Skeletal muscle satellite cell (primary cell): ENCODE results near the gene SPATA20.

Source experiments
- H3K27me3 ChIP-seq: 2 replicates; pipeline ENCODE4 v1.7.0; 2013; ENCODE audit warnings: low read length; ENCODE audit not compliant: control insufficient read depth, insufficient read depth
- H3K36me3 ChIP-seq: 2 replicates; pipeline ENCODE4 v1.7.0; 2013; ENCODE audit warnings: mild to moderate bottlenecking, control low read depth, low read length; ENCODE audit not compliant: insufficient read depth
- H3K4me1 ChIP-seq: 2 replicates; pipeline ENCODE4 v1.7.0; 2013; ENCODE audit warnings: low read length; ENCODE audit not compliant: control insufficient read depth, insufficient read depth
- H3K4me2 ChIP-seq: 2 replicates; pipeline ENCODE4 v1.7.0; 2013; ENCODE audit warnings: mild to moderate bottlenecking, low read length
- H3K4me3 ChIP-seq: 2 replicates; pipeline ENCODE4 v1.7.0; 2013; ENCODE audit warnings: low read length
- H3K9ac ChIP-seq: 2 replicates; pipeline ENCODE4 v1.7.0; 2013; ENCODE audit warnings: mild to moderate bottlenecking, low read depth, low read length, moderate library complexity
- H3K9me3 ChIP-seq: replicated peaks from 2 replicates; pipeline ENCODE4 v1.7.0; 2013; ENCODE audit warnings: mild to moderate bottlenecking, control low read depth, low read length

The SPATA20 gene

DNA sequence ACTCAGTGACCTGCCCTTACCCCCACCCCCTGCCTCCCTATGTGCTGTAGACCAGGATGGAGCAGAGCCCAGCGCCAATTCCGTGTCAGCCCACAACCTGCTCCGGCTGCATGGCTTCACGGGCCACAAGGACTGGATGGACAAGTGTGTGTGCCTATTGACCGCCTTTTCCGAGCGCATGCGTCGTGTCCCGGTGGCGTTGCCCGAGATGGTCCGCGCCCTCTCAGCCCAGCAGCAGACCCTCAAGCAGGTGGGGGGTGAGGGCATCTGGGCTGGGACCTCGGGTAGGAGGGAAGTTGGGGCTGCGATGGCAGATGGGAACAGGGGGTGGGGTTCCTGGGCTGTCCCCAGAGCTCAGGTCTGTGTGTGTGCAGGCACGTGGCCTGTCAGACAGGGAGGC, 7.2 kb downstream of the SPATA20 start:
- Histone ChIP-seq H3K4me2 (no peak overlapping the region), H3K27me3 (peaks cover 11% of the 10 kb centered on the region), H3K4me1 (no peaks in the 10 kb centered on the region), H3K9me3 (no peaks in the 10 kb centered on the region), H3K9ac (no peak overlapping the region), H3K4me3 (no peak overlapping the region), H3K36me3 (peaks cover 37% of the 10 kb centered on the region)

DNA sequence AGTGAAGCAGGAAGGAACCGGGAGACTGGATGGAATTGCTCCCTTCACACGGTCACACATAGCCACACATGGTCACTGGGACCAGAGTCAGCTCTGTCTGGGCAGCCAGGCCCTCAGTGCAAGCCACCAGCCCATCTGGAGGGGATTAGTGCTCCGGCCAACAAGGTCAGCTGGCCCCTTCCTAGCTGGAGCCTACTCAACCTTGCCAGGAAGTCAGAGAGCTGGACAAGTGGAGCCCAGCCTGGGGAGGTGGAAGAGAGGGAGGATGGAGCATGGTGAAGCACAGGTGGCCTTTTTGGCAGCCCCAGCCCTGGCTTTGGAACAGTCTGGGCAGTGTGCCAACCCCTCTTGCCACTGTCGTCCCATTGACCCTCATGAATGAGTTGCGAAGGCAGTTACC, 9.8 kb downstream of the SPATA20 start:
- Histone ChIP-seq H3K4me3 (no peak overlapping the region), H3K4me2 (no peak overlapping the region), H3K9ac (no peak overlapping the region), H3K36me3 (peaks cover 17% of the 10 kb centered on the region), H3K9me3 (no peaks in the 10 kb centered on the region), H3K27me3 (peaks cover 22% of the 10 kb centered on the region), H3K4me1 (peaks cover 9% of the 10 kb centered on the region)

DNA sequence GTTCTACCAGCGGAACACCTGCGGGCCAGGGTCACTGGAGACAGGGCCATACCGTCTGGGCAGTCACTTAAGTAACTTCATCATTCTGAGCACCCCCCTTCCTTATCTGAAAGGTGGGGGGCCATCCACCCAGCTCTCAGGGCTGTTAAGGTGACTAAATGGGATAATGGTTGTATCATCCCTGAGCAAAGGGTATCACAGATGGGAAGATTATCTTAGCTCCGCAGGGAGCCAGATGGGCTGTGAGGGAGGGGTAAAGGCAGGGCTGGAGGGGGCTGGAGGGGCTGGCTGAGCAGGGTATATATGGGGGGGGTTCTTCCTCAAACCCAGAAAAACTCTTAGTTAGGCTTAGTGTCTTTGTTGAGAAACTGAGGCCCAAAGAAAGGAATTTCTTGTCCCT, 10.7 kb downstream of the SPATA20 start:
- Histone ChIP-seq H3K4me2 (no peak overlapping the region), H3K9ac (no peak overlapping the region), H3K27me3 (peaks cover 29% of the 10 kb centered on the region), H3K36me3 (peaks cover 15% of the 10 kb centered on the region), H3K9me3 (no peaks in the 10 kb centered on the region), H3K4me3 (no peak overlapping the region), H3K4me1 (peaks cover 9% of the 10 kb centered on the region)

DNA sequence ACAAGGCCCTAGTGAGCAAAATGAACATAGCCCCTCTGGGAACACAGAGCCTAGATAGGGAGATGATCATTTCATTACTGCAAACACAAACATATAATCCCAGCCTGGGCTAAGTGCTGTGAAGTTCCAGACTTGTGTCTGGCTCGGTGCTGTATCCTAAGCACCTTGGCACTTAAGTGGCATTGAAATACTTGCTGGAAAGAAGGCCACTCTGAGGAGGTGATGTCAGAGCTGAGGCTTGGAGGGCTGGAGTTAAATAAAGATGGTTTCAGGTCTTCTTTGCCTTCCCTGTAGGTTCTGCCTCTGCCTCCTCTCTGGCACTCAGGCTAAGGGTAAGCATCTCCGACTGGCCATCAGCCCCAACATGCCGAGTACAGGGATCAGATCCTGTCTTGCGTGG, 11.1 kb downstream of the SPATA20 start:
- peaks cover 34% of the 10 kb centered on the region for H3K27me3 ChIP-seq

DNA sequence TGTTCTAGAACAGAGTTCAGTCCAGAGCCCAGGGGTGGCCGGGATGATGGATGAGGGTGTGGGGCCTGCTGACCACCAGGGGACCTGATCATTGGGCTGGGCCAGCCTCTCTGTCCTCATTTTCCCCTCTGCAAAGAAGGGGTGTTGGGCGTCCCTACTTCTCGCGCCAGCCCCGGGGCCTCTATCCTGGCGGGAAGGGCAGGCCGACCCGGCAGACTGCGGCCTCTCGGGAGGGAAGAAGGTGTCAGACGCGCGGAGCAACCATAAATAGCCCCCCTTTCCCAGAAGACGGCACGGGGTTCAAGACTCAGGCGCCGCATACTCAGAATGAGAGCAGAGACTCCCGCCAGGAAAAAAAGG, 11.6 kb downstream of the SPATA20 start:
- H3K36me3 ChIP-seq = peaks cover 10% of the 10 kb centered on the region
- H3K4me1 ChIP-seq = peaks cover 9% of the 10 kb centered on the region
- H3K4me3 ChIP-seq = no peak overlapping the region
- H3K27me3 ChIP-seq = peaks cover 38% of the 10 kb centered on the region
- H3K4me2 ChIP-seq = no peak overlapping the region
- H3K9me3 ChIP-seq = no peaks in the 10 kb centered on the region
- H3K9ac ChIP-seq = no peak overlapping the region

More for the DNA sequence above, 11.1 kb downstream of the SPATA20 start:
- Histone ChIP-seq H3K4me3 (no peak overlapping the region), H3K36me3 (peaks cover 11% of the 10 kb centered on the region), H3K9me3 (no peaks in the 10 kb centered on the region), H3K9ac (no peak overlapping the region), H3K4me1 (peaks cover 9% of the 10 kb centered on the region), H3K4me2 (no peak overlapping the region)

DNA sequence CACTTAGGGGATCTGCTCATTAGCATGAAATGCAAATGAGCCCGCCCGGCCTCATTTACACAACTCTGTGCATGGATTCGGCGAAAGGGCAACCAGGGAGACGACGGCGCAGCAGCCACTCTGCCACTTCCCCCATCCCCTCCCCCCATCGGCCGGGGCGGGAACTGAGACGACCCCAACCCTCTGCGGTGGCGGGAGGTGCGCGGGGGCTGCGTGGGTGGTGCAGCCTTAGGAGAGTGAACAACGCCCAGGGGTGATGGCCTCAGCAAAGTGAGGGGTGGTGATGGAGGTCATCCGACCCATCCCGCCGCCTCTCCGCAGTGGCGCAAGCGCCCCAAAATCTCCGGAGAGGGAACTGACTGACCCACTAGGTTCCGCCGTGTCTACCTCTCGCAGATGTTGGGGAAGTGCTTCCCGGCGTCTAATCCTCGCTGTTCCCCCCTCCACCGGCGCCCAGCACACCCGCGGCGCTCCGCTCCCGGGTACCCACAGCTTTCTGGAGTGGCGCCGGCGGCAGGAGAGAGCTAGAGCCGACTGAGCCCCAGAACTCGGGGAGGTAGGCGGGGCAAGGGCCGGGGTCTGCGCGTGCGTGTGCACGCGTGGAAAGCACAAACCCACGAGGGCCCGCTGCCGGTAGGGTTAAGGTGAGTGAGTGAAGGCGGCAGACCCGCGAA, 12.1 kb downstream of the SPATA20 start:
- H3K9me3 ChIP-seq = no peaks in the 10 kb centered on the region
- H3K9ac ChIP-seq = no peak overlapping the region
- peaks cover 10% of the 10 kb centered on the region for H3K36me3 ChIP-seq
- H3K27me3 ChIP-seq = peaks cover 43% of the 10 kb centered on the region
- peaks cover 14% of the 10 kb centered on the region for H3K4me1 ChIP-seq
- peak overlapping the region; percentile 92 for H3K4me2 ChIP-seq
- no peak overlapping the region for H3K4me3 ChIP-seq

DNA sequence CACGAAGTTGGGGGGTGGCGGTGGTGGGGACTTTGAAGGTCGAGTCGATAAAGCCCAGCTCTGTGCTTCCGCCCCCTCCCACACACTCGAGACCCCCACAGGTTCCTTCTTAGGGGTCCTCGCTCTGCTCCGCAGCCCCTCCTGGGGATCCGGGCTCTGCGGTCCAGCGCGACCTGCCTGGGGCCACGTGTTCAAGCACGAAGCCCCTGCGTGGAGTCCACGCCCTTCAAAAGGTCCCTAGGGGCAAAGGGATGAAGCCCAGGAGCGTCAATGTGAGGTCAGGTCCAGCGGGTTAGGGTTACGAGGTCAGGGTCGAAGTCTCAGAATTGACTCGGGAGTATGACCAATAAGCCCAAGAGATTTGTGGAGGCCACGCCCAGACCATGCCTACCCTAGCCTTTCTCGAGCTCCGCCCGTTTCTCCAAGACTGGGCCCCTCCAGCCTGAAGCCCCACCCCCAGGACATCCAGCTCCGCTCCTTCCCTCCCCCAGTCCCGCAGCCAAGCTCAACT, 12.8 kb downstream of the SPATA20 start:
- peaks cover 10% of the 10 kb centered on the region for H3K36me3 ChIP-seq
- H3K4me1 ChIP-seq = peaks cover 19% of the 10 kb centered on the region
- H3K4me3 ChIP-seq = peak overlapping the region; percentile 63
- H3K9me3 ChIP-seq = no peaks in the 10 kb centered on the region
- peaks cover 45% of the 10 kb centered on the region for H3K27me3 ChIP-seq
- no peak overlapping the region for H3K9ac ChIP-seq
- peak overlapping the region; percentile 92 for H3K4me2 ChIP-seq

DNA sequence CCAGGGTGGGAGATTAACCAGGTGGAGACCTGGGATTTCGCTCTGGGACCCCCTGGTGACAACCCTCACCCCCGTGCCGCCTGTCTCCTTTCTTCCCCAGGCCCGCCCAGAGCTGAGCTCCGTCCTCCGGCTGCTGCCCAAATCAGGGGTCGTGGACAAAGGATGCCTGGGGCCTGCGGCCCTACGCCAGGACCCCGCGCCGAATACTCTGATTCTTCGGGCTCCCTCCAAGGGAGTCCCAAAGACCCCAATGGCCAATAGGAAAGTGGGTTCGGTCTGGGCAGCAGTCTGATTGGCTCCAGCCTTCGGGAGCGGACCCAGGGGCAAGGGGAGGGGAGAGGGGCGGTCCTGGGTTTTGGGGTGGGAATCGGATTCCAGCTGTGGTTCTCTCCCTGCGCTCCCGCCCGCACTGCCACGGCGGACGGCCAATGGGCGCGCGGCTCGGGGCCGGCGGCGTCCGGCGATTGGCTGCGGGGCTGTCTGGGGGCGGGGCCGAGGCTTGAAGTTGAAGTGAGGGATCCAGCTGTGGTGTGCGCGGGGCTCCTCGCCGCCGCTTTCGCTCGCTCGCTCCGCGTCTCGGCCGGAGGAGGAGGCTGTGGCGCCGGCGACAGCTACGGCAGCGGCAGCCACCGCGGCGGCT, 13.3 kb downstream of the SPATA20 start, which contains the start of gene CACNA1G:
Gene CACNA1G, plus strand, starts transcription at position 531 of the 640 bp plus-strand sequence. CDS start 745 bp downstream, outside the sequence.
- Histone ChIP-seq H3K9me3 (no peaks in the 10 kb centered on the region), H3K9ac (no peak within 1 kb of the TSS), H3K27me3 (peaks cover 45% of the 10 kb centered on the region)

DNA sequence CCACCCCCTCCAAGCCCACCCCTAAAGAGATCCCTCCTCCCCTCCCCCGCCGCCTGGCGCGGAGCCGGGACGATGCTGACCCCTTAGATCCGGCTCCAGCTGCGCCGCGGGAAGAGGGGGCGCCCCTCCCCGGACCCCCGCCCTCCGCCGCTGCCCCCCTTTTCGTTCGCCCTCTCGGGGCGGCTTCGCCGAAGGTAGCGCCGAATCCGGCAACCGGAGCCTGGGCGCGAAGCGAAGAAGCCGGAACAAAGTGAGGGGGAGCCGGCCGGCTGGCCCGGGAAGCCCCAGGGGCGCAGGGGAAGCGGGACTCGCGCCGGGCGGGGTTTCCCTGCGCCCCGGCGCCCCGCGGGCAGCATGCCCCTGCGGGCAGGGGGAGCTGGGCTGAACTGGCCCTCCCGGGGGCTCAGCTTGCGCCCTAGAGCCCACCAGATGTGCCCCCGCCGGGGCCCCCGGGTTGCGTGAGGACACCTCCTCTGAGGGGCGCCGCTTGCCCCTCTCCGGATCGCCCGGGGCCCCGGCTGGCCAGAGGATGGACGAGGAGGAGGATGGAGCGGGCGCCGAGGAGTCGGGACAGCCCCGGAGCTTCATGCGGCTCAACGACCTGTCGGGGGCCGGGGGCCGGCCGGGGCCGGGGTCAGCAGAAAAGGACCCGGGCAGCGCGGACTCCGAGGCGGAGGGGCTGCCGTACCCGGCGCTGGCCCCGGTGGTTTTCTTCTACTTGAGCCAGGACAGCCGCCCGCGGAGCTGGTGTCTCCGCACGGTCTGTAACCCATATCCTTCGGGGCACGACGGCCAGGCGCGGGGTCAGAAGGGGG, 14.2 kb downstream of the SPATA20 start:
- Histone ChIP-seq H3K4me2 (peak overlapping the region; percentile 80), H3K9me3 (no peaks in the 10 kb centered on the region), H3K4me3 (peak overlapping the region; percentile 46), H3K27me3 (peaks cover 54% of the 10 kb centered on the region), H3K4me1 (peaks cover 20% of the 10 kb centered on the region), H3K9ac (no peak overlapping the region), H3K36me3 (peaks cover 4% of the 10 kb centered on the region)

More for the DNA sequence above, 13.3 kb downstream of the SPATA20 start, which contains the start of gene CACNA1G:
- peak within 1 kb of the TSS; percentile 92 for H3K4me2 ChIP-seq
- peaks cover 10% of the 10 kb centered on the region for H3K36me3 ChIP-seq
- peaks cover 20% of the 10 kb centered on the region for H3K4me1 ChIP-seq
- peak within 1 kb of the TSS; percentile 69 for H3K4me3 ChIP-seq

DNA sequence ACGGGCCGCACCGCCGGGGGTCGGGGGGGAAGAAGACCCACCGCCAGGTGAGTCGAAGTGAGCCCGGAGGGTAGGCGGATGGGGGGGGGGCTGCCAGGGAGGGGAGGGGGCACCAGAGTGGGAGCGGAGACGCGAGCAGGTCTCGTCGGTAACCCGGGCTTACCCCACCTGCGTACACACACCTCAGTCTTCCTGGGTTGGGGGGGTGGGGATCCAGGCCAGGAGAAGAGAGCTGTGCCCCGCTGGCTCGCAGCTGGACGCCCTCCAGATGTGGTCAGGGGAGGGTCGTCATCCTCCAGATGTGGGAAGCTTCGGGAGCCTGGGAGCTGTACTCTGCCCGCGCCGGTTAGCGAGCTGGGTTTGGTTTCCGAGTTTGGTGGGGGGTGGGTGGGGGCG, 14.8 kb downstream of the SPATA20 start:
- Histone ChIP-seq H3K27me3 (peaks cover 60% of the 10 kb centered on the region), H3K4me3 (no peak overlapping the region), H3K4me2 (no peak overlapping the region), H3K36me3 (no peaks in the 10 kb centered on the region), H3K4me1 (peaks cover 20% of the 10 kb centered on the region), H3K9me3 (no peaks in the 10 kb centered on the region), H3K9ac (no peak overlapping the region)
